ENCODE results near the gene SMO.

SMO gene

GRCh38 chr7:129188372-129188891, at the start of gene SMO:
SMO (plus strand) TSS chr7:129188633; CDS start chr7:129189152, 519 bp downstream.
- no peak for DNase-seq

- no peak for DNase-seq
These were observed 44.7 kb upstream of the SMO start for GRCh38 chr7:129143724-129144094.

- DNase-seq, result peak; percentile 67
These were observed 44.2 kb upstream of the SMO start, which contains the start of gene TSPAN33 for GRCh38 chr7:129144095-129144833. TSPAN33 (plus strand) TSS chr7:129144707; CDS start chr7:129144981, 274 bp downstream.

- peak; percentile 19 for DNase-seq
These were observed 43.4 kb upstream of the SMO start for GRCh38 chr7:129144834-129145668.

- DNase-seq, result no peak
These were observed 42.0 kb upstream of the SMO start for GRCh38 chr7:129146237-129146979.

- DNase-seq, result no peak
These were observed 40.7 kb upstream of the SMO start for GRCh38 chr7:129147731-129148130.

GRCh38 chr7:129149511-129149910, 38.9 kb upstream of the SMO start:
- no peak for DNase-seq

- DNase-seq, result no peak
These were observed 38.0 kb upstream of the SMO start for GRCh38 chr7:129150199-129150996.

GRCh38 chr7:129157651-129158050, 30.8 kb upstream of the SMO start:
- DNase-seq, result no peak

- DNase-seq, result no peak
These were observed 28.9 kb upstream of the SMO start for GRCh38 chr7:129159539-129159938.

- DNase-seq, result no peak
These were observed 28.1 kb upstream of the SMO start for GRCh38 chr7:129160161-129160905.

- DNase-seq, result no peak
These were observed 26.8 kb upstream of the SMO start for GRCh38 chr7:129161524-129162225.

- no peak for DNase-seq
These were observed 25.7 kb upstream of the SMO start for GRCh38 chr7:129162732-129163131.

- DNase-seq, result peak; percentile 54
These were observed 24.4 kb upstream of the SMO start for GRCh38 chr7:129163875-129164544.

- DNase-seq, result no peak
These were observed 21.7 kb upstream of the SMO start for GRCh38 chr7:129166745-129167144.

GRCh38 chr7:129167817-129168216, 20.6 kb upstream of the SMO start:
- DNase-seq, result no peak

GRCh38 chr7:129168231-129169021, 20.0 kb upstream of the SMO start:
- no peak for DNase-seq

- peak; percentile 13 for DNase-seq
These were observed 19.2 kb upstream of the SMO start for GRCh38 chr7:129169171-129169671.

Data from CD4-positive, alpha-beta T cell treated with Interleukin-10 for 1 hour (primary cell).